DMS153 (cell line): ENCODE data around the gene C12orf75.
"Not testable (repeated sequence)": the region's sequence is repeated elsewhere in the genome, so short reads cannot be mapped to it uniquely, and the experiment has no call there.

ENCODE experiments used
- DNase-seq: peaks from one replicate; lab custom pipeline; 2025; lab: John Stamatoyannopoulos, UW

The C12orf75 gene

GRCh38 chr12:105336411-105336810, 5.9 kb downstream of the C12orf75 start:
- no peak for DNase-seq

GRCh38 chr12:105337391-105337790, 6.9 kb downstream of the C12orf75 start:
- no peak for DNase-seq

GRCh38 chr12:105338966-105339365, 8.5 kb downstream of the C12orf75 start:
- no peak for DNase-seq

- no peak for DNase-seq
These were observed 10.5 kb downstream of the C12orf75 start for GRCh38 chr12:105341010-105341409.

- DNase-seq: not testable (repeated sequence)
These were observed 11.1 kb downstream of the C12orf75 start for GRCh38 chr12:105341620-105342019.

GRCh38 chr12:105342464-105342863, 12.0 kb downstream of the C12orf75 start:
- no peak for DNase-seq

- DNase-seq: peak; percentile 94
These were observed 13.3 kb downstream of the C12orf75 start for GRCh38 chr12:105343836-105344235.

- no peak for DNase-seq
These were observed 17.0 kb downstream of the C12orf75 start for GRCh38 chr12:105347499-105347898.

GRCh38 chr12:105348142-105348541, 17.7 kb downstream of the C12orf75 start:
- no peak for DNase-seq

GRCh38 chr12:105348561-105348960, 18.1 kb downstream of the C12orf75 start:
- DNase-seq: no peak

GRCh38 chr12:105349138-105349537, 18.6 kb downstream of the C12orf75 start:
- DNase-seq: no peak

- no peak for DNase-seq
These were observed 21.0 kb downstream of the C12orf75 start for GRCh38 chr12:105351523-105351922.

GRCh38 chr12:105352052-105352451, 21.6 kb downstream of the C12orf75 start:
- DNase-seq: no peak

GRCh38 chr12:105352940-105353635, 22.6 kb downstream of the C12orf75 start:
- no peak for DNase-seq

GRCh38 chr12:105355752-105356151, 25.3 kb downstream of the C12orf75 start:
- DNase-seq: no peak

- no peak for DNase-seq
These were observed 26.7 kb downstream of the C12orf75 start for GRCh38 chr12:105357162-105357691.

GRCh38 chr12:105358789-105359188, 28.3 kb downstream of the C12orf75 start:
- no peak for DNase-seq

- DNase-seq: no peak
These were observed 29.4 kb downstream of the C12orf75 start for GRCh38 chr12:105359856-105360255.

- DNase-seq: no peak
These were observed 33.4 kb downstream of the C12orf75 start for GRCh38 chr12:105363890-105364289.

GRCh38 chr12:105365231-105365630, 34.7 kb downstream of the C12orf75 start:
- DNase-seq: no peak

- DNase-seq: no peak
These were observed 37.7 kb downstream of the C12orf75 start for GRCh38 chr12:105368047-105368646.

- DNase-seq: no peak
These were observed 38.5 kb downstream of the C12orf75 start for GRCh38 chr12:105369014-105369413.

GRCh38 chr12:105374303-105374702, 43.8 kb downstream of the C12orf75 start:
- DNase-seq: no peak

GRCh38 chr12:105377077-105377476, 46.6 kb downstream of the C12orf75 start:
- no peak for DNase-seq
